ENCODE data around the gene ERN2. TPM values are rescaled to one million over a fixed set of nuclear protein-coding genes. Genes with fewer than 3 reads are reported as not detected.

Gene ERN2
- total and polyA plus RNA-seq, 9 of the 15 experiments (the other 6 are each of a cell fraction or from before 2014, with no cell fraction given) = 0.07 to 1.5 (median 0.51) TPM; not detected in 3

GRCh38 chr16:23679274-23679985 is 33.6 kb downstream of the ERN2 start (continued):
- TF ChIP-seq CHD7 (IDR thresholded peaks at IDR 0.05; ENCODE audit: low read depth, low read length) (no peak), PTBP1 (IDR thresholded peaks at IDR 0.05; ENCODE audit: low read depth, low read length) (no peak), SAFB (IDR thresholded peaks at IDR 0.05; ENCODE audit: borderline replicate concordance, low read depth, low read length) (no peak), ZNF263 (CRISPR knock-in tag; IDR thresholded peaks at IDR 0.05; ENCODE audit: borderline replicate concordance) (no peak; the same call in 1 of the 2 replicates), LARP7 (IDR thresholded peaks at IDR 0.05) (0 out of 2 replicates have a peak, but pooled peaks have one; percentile 44), ZBTB17 (CRISPR knock-in tag; IDR thresholded peaks at IDR 0.05) (no peak), ZNF551 (CRISPR knock-in tag; IDR thresholded peaks at IDR 0.05) (no peak), ZBTB2 (IDR thresholded peaks at IDR 0.05) (peak; percentile 42; the same call in 1 of the 2 replicates), HMG20B (CRISPR knock-in tag; IDR thresholded peaks at IDR 0.05) (no peak), ZFP91 (CRISPR knock-in tag; IDR thresholded peaks at IDR 0.05) (no peak), CREB5 (CRISPR knock-in tag; IDR thresholded peaks at IDR 0.05) (no peak)
